Psoas muscle (tissue), 8 donors: ENCODE measurements around the gene SELENOI. TPM values are rescaled to one million over a fixed set of nuclear protein-coding genes. Genes with fewer than 3 reads are reported as not detected.

Experiments
- ATAC-seq, 4 donors: fragments of 200-7000 bp; cut with Tn5 transposase; one replicate each; pipeline ENCODE4 v1.9.1; 2020; ENCODE audit warnings: moderate library complexity in 3 of 4, mild to moderate bottlenecking in 2 of 4
- DNase-seq, 2 donors: peaks; one replicate each; pipeline ENCODE4 v3.0.0-alpha.2; 2020
- H3K27ac ChIP-seq: fragments of 200-600 bp; one replicate; pipeline ENCODE4 v1.8.0; 2022
- H3K27me3 ChIP-seq, 3 donors: fragments of 200-600 bp in 1 of 3; one replicate each; pipeline versions ENCODE4 v1.6.1 to v1.8.0; 2013 to 2022; ENCODE audit warnings: low read length in 2 of 3, mild to moderate bottlenecking in 2 of 3, moderate library complexity in 1 of 3; ENCODE audit not compliant: insufficient read depth in 3 of 3
- H3K36me3 ChIP-seq, 2 donors: fragments of 200-600 bp in 1 of 2; one replicate each; pipeline versions ENCODE4 v1.6.1 to v1.8.0; 2013 to 2022; ENCODE audit warnings: low read depth in 1 of 2, mild to moderate bottlenecking in 1 of 2, moderate library complexity in 1 of 2; ENCODE audit not compliant: insufficient read depth in 1 of 2
- H3K4me1 ChIP-seq: fragments of 200-600 bp; one replicate; pipeline ENCODE4 v1.8.0; 2022
- H3K4me3 ChIP-seq: fragments of 200-600 bp; one replicate; pipeline ENCODE4 v1.8.0; 2022; ENCODE audit warnings: mild to moderate bottlenecking
- H3K9me3 ChIP-seq: fragments of 200-600 bp; one replicate; pipeline ENCODE4 v1.8.0; 2022
- WGBS, 3 donors: extraction: QIAGEN DNeasy Blood & Tissue Kit; methylation state at CpG; one replicate each; pipeline versions ENCODE4 v1.1.6 to v1.1.7; 2013; 5-methylcytosine and 5-hydroxymethylcytosine counted together
- intact Hi-C, 2 donors: fragments of 100-400 bp; cut with DNase I; formaldehyde crosslinking; loops; one replicate each; pipeline versions ENCODE4 v1.11.0 to v1.14.2; 2022
- polyA plus RNA-seq, 3 donors: library from polyadenylated mRNA; stranded (reverse); fragments of 200-250 nt; gene quantifications; one replicate each; pipeline ENCODE4 v1.2.3, GENCODE V29; 2013
- total RNA-seq, 4 donors: library from RNA; stranded (reverse); fragmentation: NEBNext Ultra II Directional in 2 of 4; extraction: Animal tissue kit (Norgen Biotek cat#: 25700) in 2 of 4; gene quantifications; one replicate each; pipeline versions ENCODE4 v1.2.1 to v1.2.4, GENCODE V29; 2021 to 2023
- TF ChIP-seq, protein P1 (sequence below): fragments of 200-600 bp; IDR thresholded peaks from one replicate; pipeline ENCODE4 v1.8.0; 2022; ENCODE audit warnings: antibody characterized with exemption
- donor health status: healthy with polysubstance abuse.
- donor health status: DM: no; HTN: no; CAD: no; lungs with moderate emphysema.
- donor health status: Bipolar disorder and iron deficiency.
- donor health status: healthy.
- donor health status: DM: yes; HTN: yes; CAD: no.
- donor health status: DM: no; HTN: no; CAD: no.
- donor health status: DM: no; HTN: no; CAD: no.
- donor health status: DM: yes; HTN: yes; CAD: no.

SELENOI gene
- total and polyA plus RNA-seq, 7 donors, result 3.7 to 40.5 (median 15.7) TPM

DNA sequence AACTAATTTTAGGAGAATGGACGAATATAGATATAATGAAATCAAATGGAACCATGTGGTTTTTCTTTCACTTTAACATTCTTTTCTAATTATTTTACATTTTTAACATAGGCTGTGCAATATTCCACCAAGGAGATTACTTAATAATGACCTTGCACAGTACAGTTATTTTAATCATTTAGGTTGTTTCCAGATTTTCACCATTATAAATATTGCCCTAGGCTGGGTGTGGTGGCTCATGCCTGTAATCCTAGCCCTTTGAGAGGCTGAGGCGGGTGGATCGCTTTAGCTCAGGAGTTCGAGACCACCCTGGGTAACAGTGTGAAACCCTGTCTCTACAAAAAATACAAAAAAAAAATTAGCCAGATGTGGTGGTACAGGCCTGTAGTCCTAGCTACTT, 41.2 kb downstream of the SELENOI start:
- peaks cover 3 to 92% of the 10 kb centered on the region in 2 donors for H3K36me3 ChIP-seq
- ATAC-seq, result no peak
- intact Hi-C loops, result no loop called here

DNA sequence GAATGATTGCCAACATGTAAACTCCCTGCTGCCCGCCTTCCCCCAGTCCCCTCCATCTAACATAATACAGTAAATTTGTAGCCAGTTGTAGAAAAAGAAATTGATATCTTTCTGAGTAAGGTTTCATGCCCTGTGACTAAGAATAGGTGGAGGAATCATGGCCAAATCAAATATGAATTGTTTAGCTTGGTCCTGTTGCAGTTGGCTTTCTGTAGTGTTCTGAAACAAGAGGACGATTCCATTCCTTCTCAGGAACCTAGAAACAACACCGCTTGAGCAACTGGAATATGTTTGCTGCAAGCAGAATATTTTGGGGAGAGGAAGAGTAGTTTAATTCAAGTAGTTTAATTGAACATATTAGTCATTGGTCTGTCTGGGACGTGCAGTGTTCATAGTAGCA, 48.8 kb downstream of the SELENOI start:
- H3K27me3 ChIP-seq, result no peaks in the 10 kb centered on the region
- no peak overlapping the region for H3K27ac ChIP-seq
- DNase-seq (no peak), ATAC-seq (no peak)
- H3K4me1 ChIP-seq, result no peaks in the 10 kb centered on the region
- H3K36me3 ChIP-seq, result peaks cover 2 to 52% of the 10 kb centered on the region in 2 donors
- 75 to 85% (median 77%) methylated on average over 4 of the region's 4 CpGs for WGBS, 3 donors
- no peaks in the 10 kb centered on the region for H3K9me3 ChIP-seq
- TF ChIP-seq, protein P1, sequence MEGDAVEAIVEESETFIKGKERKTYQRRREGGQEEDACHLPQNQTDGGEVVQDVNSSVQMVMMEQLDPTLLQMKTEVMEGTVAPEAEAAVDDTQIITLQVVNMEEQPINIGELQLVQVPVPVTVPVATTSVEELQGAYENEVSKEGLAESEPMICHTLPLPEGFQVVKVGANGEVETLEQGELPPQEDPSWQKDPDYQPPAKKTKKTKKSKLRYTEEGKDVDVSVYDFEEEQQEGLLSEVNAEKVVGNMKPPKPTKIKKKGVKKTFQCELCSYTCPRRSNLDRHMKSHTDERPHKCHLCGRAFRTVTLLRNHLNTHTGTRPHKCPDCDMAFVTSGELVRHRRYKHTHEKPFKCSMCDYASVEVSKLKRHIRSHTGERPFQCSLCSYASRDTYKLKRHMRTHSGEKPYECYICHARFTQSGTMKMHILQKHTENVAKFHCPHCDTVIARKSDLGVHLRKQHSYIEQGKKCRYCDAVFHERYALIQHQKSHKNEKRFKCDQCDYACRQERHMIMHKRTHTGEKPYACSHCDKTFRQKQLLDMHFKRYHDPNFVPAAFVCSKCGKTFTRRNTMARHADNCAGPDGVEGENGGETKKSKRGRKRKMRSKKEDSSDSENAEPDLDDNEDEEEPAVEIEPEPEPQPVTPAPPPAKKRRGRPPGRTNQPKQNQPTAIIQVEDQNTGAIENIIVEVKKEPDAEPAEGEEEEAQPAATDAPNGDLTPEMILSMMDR, result no peak
- intact Hi-C loops, result loop anchor here in 1 of 2 donors (5.0 kb wide), 1 partner anchor 108 kb away; no protein-coding TSS in a partner anchor
- no peak overlapping the region for H3K4me3 ChIP-seq

More for the DNA sequence above, 41.2 kb downstream of the SELENOI start:
- Histone ChIP-seq H3K4me3 (no peak overlapping the region), H3K4me1 (no peaks in the 10 kb centered on the region), H3K27me3 (no peaks in the 10 kb centered on the region), H3K27ac (no peak overlapping the region), H3K9me3 (no peaks in the 10 kb centered on the region)
- no peak for DNase-seq
- TF ChIP-seq, protein P1, result no peak
- WGBS, 3 donors, result 96 to 98% (median 96%) methylated on average over 4 of the region's 4 CpGs

DNA sequence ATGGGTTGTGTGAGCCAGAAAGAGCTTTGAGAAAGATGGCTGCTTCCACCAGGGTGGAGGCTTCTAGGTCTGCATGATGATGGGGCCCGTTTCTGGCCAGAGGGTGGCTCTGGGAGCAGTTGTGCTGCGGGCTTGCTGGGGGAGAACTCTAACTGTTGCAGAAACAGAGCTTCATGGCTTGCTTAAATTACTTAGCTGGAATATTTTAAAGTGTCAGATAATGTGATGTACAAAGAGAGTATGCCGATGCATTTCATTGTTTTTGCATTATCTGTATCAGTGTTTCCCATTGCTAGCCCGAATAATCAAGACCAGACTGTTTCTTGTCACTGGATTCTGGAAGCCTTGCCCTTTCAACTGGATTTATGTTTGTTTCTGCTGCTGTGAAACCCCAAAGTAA, 49.5 kb downstream of the SELENOI start:
- Histone ChIP-seq H3K27me3 (no peaks in the 10 kb centered on the region), H3K4me3 (no peak overlapping the region), H3K4me1 (no peaks in the 10 kb centered on the region), H3K27ac (no peak overlapping the region), H3K9me3 (no peaks in the 10 kb centered on the region), H3K36me3 (peaks cover 0 to 45% of the 10 kb centered on the region in 2 donors)
- DNase-seq (no peak), ATAC-seq (no peak)
- TF ChIP-seq, protein P1, result no peak
- WGBS, 3 donors, result 66 to 76% (median 67%) methylated on average over 4 of the region's 4 CpGs
- intact Hi-C loops, result loop anchor here in 1 of 2 donors (5.0 kb wide), 1 partner anchor 107 kb away; no protein-coding TSS in a partner anchor

DNA sequence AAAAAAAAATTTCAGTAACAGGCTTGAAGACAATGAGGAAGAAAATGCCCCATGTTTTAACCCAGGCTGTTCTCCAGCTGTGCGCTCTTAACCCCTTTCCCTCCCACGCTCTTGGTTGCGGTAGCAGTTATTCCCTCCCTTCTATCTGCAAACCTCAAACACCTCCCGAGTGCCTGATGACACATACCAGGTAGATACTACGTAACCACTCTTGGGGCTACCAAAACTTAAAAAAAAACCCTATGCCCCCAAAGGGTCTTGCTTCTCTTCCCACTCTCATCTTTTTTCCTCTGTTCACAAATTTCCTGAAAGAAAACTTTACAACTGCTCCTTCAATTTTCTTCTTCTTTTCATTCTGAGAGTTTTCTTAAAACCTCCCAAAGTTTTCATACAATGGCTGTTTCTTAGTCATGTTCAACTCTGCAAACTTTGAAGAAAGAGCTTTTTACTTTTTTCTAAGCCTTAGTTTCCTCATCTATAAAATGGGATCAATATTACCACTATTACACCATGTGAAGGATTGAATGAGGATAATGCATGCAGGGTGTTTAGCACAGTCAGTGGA, 50.9 kb downstream of the SELENOI start:
- Histone ChIP-seq H3K4me3 (no peak overlapping the region), H3K27ac (no peak overlapping the region), H3K27me3 (peaks cover 0 to 7% (median 0%) of the 10 kb centered on the region in 3 donors), H3K9me3 (no peaks in the 10 kb centered on the region), H3K36me3 (peaks cover 0 to 31% of the 10 kb centered on the region in 2 donors), H3K4me1 (no peaks in the 10 kb centered on the region)
- WGBS, 3 donors, result 89 to 97% (median 95%) methylated on average over 5 of the region's 5 CpGs
- intact Hi-C loops, result loop anchor here in 1 of 2 donors (5.0 kb wide), 1 partner anchor 105 kb away; no protein-coding TSS in a partner anchor
- no peak for ATAC-seq
- DNase-seq, result no peak
- TF ChIP-seq, protein P1, result no peak
